Mononuclear cell (primary cell): ENCODE results near the gene DAAM2. TPM values are rescaled to one million over a fixed set of nuclear protein-coding genes. Genes with fewer than 3 reads are reported as not detected.

Source experiments
- H3K27me3 ChIP-seq: 2 replicates; pipeline ENCODE4 v1.6.0; 2011; ENCODE audit warnings: low read length, control low read depth; ENCODE audit not compliant: insufficient read depth
- H3K4me1 ChIP-seq: 2 replicates; pipeline ENCODE4 v1.5.1; 2011; ENCODE audit warnings: mild to moderate bottlenecking, low read length, control low read depth; ENCODE audit not compliant: insufficient read depth
- H3K4me3 ChIP-seq: 2 replicates; pipeline ENCODE4 v1.5.1; 2011; ENCODE audit warnings: mild to moderate bottlenecking, low read length, moderate library complexity
- H3K9me3 ChIP-seq: 2 replicates; pipeline ENCODE4 v1.5.1; 2011; ENCODE audit warnings: low read depth, mild to moderate bottlenecking, control low read depth, low read length
- total RNA-seq: library from RNA; depleted of rRNA; stranded (reverse); fragments of >200 nt; gene quantifications from one replicate; pipeline ENCODE4 v1.2.3, GENCODE V29; 2012

Gene DAAM2
- total RNA-seq, 1 donor, result under 0.01 TPM

DNA sequence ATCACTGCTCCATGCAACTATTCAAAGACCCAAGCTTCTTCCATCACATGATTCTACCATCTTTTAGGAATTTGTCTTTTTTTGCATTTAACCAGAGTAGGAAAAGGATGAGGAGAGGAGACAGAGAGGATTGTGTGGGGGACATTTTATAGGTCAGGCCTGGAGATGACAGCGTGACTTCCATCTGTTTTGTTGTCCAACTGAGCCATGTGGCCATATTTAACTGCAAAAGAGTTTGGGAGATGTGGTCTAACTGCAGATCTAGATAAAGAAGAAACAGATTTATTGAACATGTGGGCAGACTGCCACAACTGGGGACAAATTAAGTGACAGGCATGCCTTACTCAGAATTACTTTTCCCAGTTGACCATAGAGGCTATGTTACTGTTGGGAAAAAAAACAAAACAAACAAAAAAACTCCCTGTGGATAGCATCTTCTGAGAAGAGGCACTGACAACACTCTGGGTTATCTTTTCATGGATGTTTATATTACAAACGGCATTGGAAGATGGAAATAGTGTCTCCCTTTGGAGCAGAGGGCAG lies 161.0 kb downstream of the DAAM2 start:
- no peak overlapping the region for H3K4me3 ChIP-seq
- no peaks in the 10 kb centered on the region for H3K9me3 ChIP-seq
- no peaks in the 10 kb centered on the region for H3K4me1 ChIP-seq
- H3K27me3 ChIP-seq, result no peaks in the 10 kb centered on the region

Other genes starting within 250 kb of the DAAM2 start
- not detected for gene KIF6, start 67.0 kb upstream of the DAAM2 start, total RNA-seq
- gene MOCS1, start 142.1 kb downstream of the DAAM2 start, total RNA-seq, result 0.63 TPM